GM12801 (cell line): ENCODE measurements around the gene DENND5B.

Source experiments
- CTCF ChIP-seq: IDR thresholded peaks from one replicate; pipeline ENCODE4 v1.5.1; 2011; ENCODE audit warnings: control low read depth; ENCODE audit not compliant: insufficient read length; ENCODE audit errors: extremely low read depth

Gene DENND5B

GRCh38 chr12:31370531-31371255 lies 220.2 kb downstream of the DENND5B start:
- no peak for TF ChIP-seq CTCF

- no peak for TF ChIP-seq CTCF
These were observed 221.0 kb downstream of the DENND5B start for GRCh38 chr12:31369712-31370521.

GRCh38 chr12:31368666-31369361 lies 222.1 kb downstream of the DENND5B start:
- TF ChIP-seq CTCF, result no peak

GRCh38 chr12:31366104-31366621 lies 224.8 kb downstream of the DENND5B start:
- no peak for TF ChIP-seq CTCF

- no peak for TF ChIP-seq CTCF
These were observed 227.1 kb downstream of the DENND5B start for GRCh38 chr12:31363831-31364230.

GRCh38 chr12:31363416-31363809 lies 227.5 kb downstream of the DENND5B start:
- no peak for TF ChIP-seq CTCF
